ENCODE results near the gene EDC4. TPM values are rescaled to one million over a fixed set of nuclear protein-coding genes. Genes with fewer than 3 reads are reported as not detected.
A peak's percentile ranks its signal among the peaks of the same experiment; 100 is the strongest.

EDC4 gene
- total and polyA plus RNA-seq, 2 of the 13 experiments (the other 11 are each of a cell fraction or from before 2014, with no cell fraction given), result 51.4 to 59.1 TPM

GRCh38 chr16:67872631-67873434, at the start of gene EDC4 (continued):
- TF ChIP-seq KMT2A (CRISPR knock-in tag; IDR thresholded peaks at IDR 0.05) (peak; percentile 97), GLMP (CRISPR knock-in tag; IDR thresholded peaks at IDR 0.05; ENCODE audit: borderline replicate concordance) (no peak), BHLHE40 (IDR thresholded peaks at IDR 0.05; ENCODE audit: low read length) (peak; percentile 34; the same call in 1 of the 2 replicates), ZBTB42 (CRISPR knock-in tag; IDR thresholded peaks at IDR 0.05) (no peak), RCOR2 (CRISPR knock-in tag; IDR thresholded peaks at IDR 0.05) (no peak), KDM4B (CRISPR knock-in tag; IDR thresholded peaks at IDR 0.05) (peak; percentile 85; the same call in 1 of the 2 replicates), MAZ (IDR thresholded peaks at IDR 0.05; ENCODE audit: borderline replicate concordance, low read depth, low read length) (peak; percentile 97), MAZ (CRISPR knock-in tag; IDR thresholded peaks at IDR 0.05; ENCODE audit: low read depth) (peak; percentile 99), ZNF24 (IDR thresholded peaks at IDR 0.05) (no peak), ETV6 (CRISPR knock-in tag; conservative IDR thresholded peaks at IDR 0.05) (peak; percentile 67; the same call in 1 of the 2 replicates), THRA (CRISPR knock-in tag; IDR thresholded peaks at IDR 0.05; ENCODE audit: borderline replicate concordance) (peak; percentile 83), KDM6A (CRISPR knock-in tag; IDR thresholded peaks at IDR 0.05; ENCODE audit: low read depth) (peak; percentile 28; the same call in 1 of the 2 replicates), CSRNP1 (CRISPR knock-in tag; IDR thresholded peaks at IDR 0.05) (peak; percentile 96), ARID2 (CRISPR knock-in tag; IDR thresholded peaks at IDR 0.05; ENCODE audit: borderline replicate concordance) (no peak)
- TF ChIP-seq, protein P1, sequence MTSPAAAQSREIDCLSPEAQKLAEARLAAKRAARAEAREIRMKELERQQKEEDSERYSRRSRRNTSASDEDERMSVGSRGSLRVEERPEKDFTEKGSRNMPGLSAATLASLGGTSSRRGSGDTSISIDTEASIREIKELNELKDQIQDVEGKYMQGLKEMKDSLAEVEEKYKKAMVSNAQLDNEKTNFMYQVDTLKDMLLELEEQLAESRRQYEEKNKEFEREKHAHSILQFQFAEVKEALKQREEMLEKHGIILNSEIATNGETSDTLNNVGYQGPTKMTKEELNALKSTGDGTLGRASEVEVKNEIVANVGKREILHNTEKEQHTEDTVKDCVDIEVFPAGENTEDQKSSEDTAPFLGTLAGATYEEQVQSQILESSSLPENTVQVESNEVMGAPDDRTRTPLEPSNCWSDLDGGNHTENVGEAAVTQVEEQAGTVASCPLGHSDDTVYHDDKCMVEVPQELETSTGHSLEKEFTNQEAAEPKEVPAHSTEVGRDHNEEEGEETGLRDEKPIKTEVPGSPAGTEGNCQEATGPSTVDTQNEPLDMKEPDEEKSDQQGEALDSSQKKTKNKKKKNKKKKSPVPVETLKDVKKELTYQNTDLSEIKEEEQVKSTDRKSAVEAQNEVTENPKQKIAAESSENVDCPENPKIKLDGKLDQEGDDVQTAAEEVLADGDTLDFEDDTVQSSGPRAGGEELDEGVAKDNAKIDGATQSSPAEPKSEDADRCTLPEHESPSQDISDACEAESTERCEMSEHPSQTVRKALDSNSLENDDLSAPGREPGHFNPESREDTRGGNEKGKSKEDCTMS (CRISPR knock-in tag; conservative IDR thresholded peaks at IDR 0.05), result 0 out of 2 replicates have a peak, but pooled peaks have one; percentile 67
- TF ChIP-seq, protein P2, sequence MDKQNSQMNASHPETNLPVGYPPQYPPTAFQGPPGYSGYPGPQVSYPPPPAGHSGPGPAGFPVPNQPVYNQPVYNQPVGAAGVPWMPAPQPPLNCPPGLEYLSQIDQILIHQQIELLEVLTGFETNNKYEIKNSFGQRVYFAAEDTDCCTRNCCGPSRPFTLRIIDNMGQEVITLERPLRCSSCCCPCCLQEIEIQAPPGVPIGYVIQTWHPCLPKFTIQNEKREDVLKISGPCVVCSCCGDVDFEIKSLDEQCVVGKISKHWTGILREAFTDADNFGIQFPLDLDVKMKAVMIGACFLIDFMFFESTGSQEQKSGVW (CRISPR knock-in tag; IDR thresholded peaks at IDR 0.05; ENCODE audit: borderline replicate concordance), result no peak
- TF ChIP-seq, protein P3, sequence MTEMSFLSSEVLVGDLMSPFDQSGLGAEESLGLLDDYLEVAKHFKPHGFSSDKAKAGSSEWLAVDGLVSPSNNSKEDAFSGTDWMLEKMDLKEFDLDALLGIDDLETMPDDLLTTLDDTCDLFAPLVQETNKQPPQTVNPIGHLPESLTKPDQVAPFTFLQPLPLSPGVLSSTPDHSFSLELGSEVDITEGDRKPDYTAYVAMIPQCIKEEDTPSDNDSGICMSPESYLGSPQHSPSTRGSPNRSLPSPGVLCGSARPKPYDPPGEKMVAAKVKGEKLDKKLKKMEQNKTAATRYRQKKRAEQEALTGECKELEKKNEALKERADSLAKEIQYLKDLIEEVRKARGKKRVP (CRISPR knock-in tag; IDR thresholded peaks at IDR 0.05), result peak in 1 of 2 experiments; percentile 79; a peak in 2 of 4 replicates
